B cell (primary cell): ENCODE measurements around the gene RSPO4. TPM values are rescaled to one million over a fixed set of nuclear protein-coding genes. Genes with fewer than 3 reads are reported as not detected.

Experiments used
- ATAC-seq: fragments of 200-7000 bp; cut with Tn5 transposase; one replicate; pipeline ENCODE4 v1.10.0; 2021; ENCODE audit warnings: low read depth, mild to moderate bottlenecking, moderate number of reproducible peaks, moderate library complexity
- CTCF ChIA-PET: fragments of 350-600 bp; sonication (Branson Sonifier 250); formaldehyde crosslinking; loops from one replicate; lab custom pipeline; 2021; ENCODE audit warnings: antibody characterized with exemption, inconsistent platforms; lab: Charles Lee
- POLR2A ChIA-PET: fragments of 350-600 bp; sonication (Branson Sonifier 250); formaldehyde crosslinking; loops from one replicate; lab custom pipeline; 2021; ENCODE audit warnings: antibody characterized with exemption; lab: Charles Lee
- DNase-seq: peaks from one replicate; pipeline ENCODE4 v3.0.0; 2013
- H2AFZ ChIP-seq: 2 replicates; pipeline ENCODE4 v1.6.1; 2012; ENCODE audit warnings: mild to moderate bottlenecking, low read depth, low read length; ENCODE audit not compliant: insufficient read depth, poor library complexity, severe bottlenecking
- H3K27ac ChIP-seq, 2 donors: 1 replicate in 1 of 2; 2 replicates in 1 of 2; pipeline ENCODE4 v1.5.1; 2012 to 2013; ENCODE audit warnings: low read length in 2 of 2, mild to moderate bottlenecking in 2 of 2, moderate library complexity in 1 of 2
- H3K27me3 ChIP-seq, 4 experiments: fragments of 200-600 bp in 1 of 4; sonication (generic) in 1 of 4; replicated peaks in 1 of 4; 1 replicate in 2 of 4; 2 replicates in 2 of 4; pipeline versions ENCODE4 v1.6.1 to v1.7.0; 2013 to 2016; ENCODE audit warnings: low read length in 3 of 4, mild to moderate bottlenecking in 2 of 4, mixed read lengths in 1 of 4, moderate library complexity in 1 of 4; ENCODE audit not compliant: insufficient read depth in 4 of 4, control insufficient read depth in 3 of 4; ENCODE audit errors: control extremely low read depth in 1 of 4
- H3K36me3 ChIP-seq, 2 experiments: replicated peaks in 1 of 2; 1 replicate in 1 of 2; 2 replicates in 1 of 2; pipeline versions ENCODE4 v1.6.1 to v1.7.1; 2013; ENCODE audit warnings: low read length in 1 of 2; ENCODE audit not compliant: insufficient read depth in 2 of 2, control insufficient read depth in 1 of 2; ENCODE audit errors: control extremely low read depth in 1 of 2, extremely low read depth in 1 of 2
- H3K4me1 ChIP-seq, 2 donors: fragments of 200-600 bp in 1 of 2; sonication (generic) in 1 of 2; 1 replicate in 1 of 2; 2 replicates in 1 of 2; pipeline versions ENCODE4 v1.5.1 to v1.6.1; 2013 to 2017; ENCODE audit warnings: low read length in 2 of 2; ENCODE audit not compliant: control insufficient read depth in 2 of 2, insufficient read depth in 2 of 2
- H3K4me2 ChIP-seq: replicated peaks from 2 replicates; pipeline ENCODE3; 2012; ENCODE audit warnings: mild to moderate bottlenecking, low read depth, low read length; ENCODE audit not compliant: poor library complexity, severe bottlenecking
- H3K4me3 ChIP-seq, 5 experiments: fragments of 200-600 bp in 1 of 5; sonication (generic) in 1 of 5; 1 replicate in 3 of 5; 2 replicates in 2 of 5; pipeline versions ENCODE4 v1.5.1 to v1.7.0; 2011 to 2016; ENCODE audit warnings: low read length in 4 of 5, mild to moderate bottlenecking in 4 of 5, low read depth in 2 of 5, control low read depth in 1 of 5, moderate library complexity in 1 of 5; ENCODE audit not compliant: insufficient read depth in 1 of 5; ENCODE audit errors: control extremely low read depth in 1 of 5, extremely low read depth in 1 of 5
- H3K79me2 ChIP-seq: fragments of 200-600 bp; sonication (generic); one replicate; pipeline ENCODE4 v1.6.0; 2016; ENCODE audit warnings: low read length; ENCODE audit not compliant: control insufficient read depth, insufficient read depth
- H3K9ac ChIP-seq: fragments of 200-600 bp; sonication (generic); 2 replicates; pipeline ENCODE4 v1.6.1; 2017; ENCODE audit warnings: mild to moderate bottlenecking, low read length, moderate library complexity
- H3K9me3 ChIP-seq, 3 donors: one replicate each; pipeline versions ENCODE4 v1.6.1 to v1.7.1; 2013; ENCODE audit warnings: low read length in 2 of 3; ENCODE audit not compliant: control insufficient read depth in 2 of 3, insufficient read depth in 1 of 3; ENCODE audit errors: control extremely low read depth in 1 of 3
- H4K20me1 ChIP-seq: 2 replicates; pipeline ENCODE4 v1.6.0; 2012; ENCODE audit warnings: mild to moderate bottlenecking, low read length; ENCODE audit not compliant: insufficient read depth, control insufficient read depth, poor library complexity, severe bottlenecking
- H3K27ac Mint-ChIP-seq: one replicate; pipeline ENCODE4 v1.8.0; 2021; ENCODE audit warnings: mixed read lengths
- H3K27me3 Mint-ChIP-seq: one replicate; pipeline ENCODE4 v1.8.0; 2021; ENCODE audit warnings: mixed read lengths
- H3K4me1 Mint-ChIP-seq: one replicate; pipeline ENCODE4 v1.8.0; 2021; ENCODE audit warnings: mixed read lengths
- H3K4me3 Mint-ChIP-seq: one replicate; pipeline ENCODE4 v1.8.0; 2021; ENCODE audit warnings: mixed read lengths
- H3K9me3 Mint-ChIP-seq: one replicate; pipeline ENCODE4 v1.8.0; 2022; ENCODE audit warnings: mixed read lengths; ENCODE audit not compliant: insufficient read depth
- CTCF ChIP-seq: fragments of 200-600 bp; IDR thresholded peaks from one replicate; pipeline ENCODE4 v1.8.0; 2022; ENCODE audit warnings: antibody characterized with exemption, mild to moderate bottlenecking
- EZH2 ChIP-seq: IDR thresholded peaks from 2 replicates; pipeline ENCODE4 v1.6.1; 2012; ENCODE audit warnings: borderline replicate concordance, low read depth, mild to moderate bottlenecking, moderate library complexity, low read length; ENCODE audit not compliant: insufficient read depth, poor library complexity, severe bottlenecking
- WGBS: methylation state at CpG from one replicate; pipeline ENCODE4 v1.1.5; 2013; ENCODE audit warnings: missing lambda C conversion rate; ENCODE audit not compliant: insufficient coverage; 5-methylcytosine and 5-hydroxymethylcytosine counted together
- intact Hi-C: fragments of 100-400 bp; cut with micrococcal nuclease; formaldehyde crosslinking; loops from one replicate; pipeline ENCODE4 v1.10.0; 2022
- polyA plus RNA-seq: library from polyadenylated mRNA; depleted of rRNA; stranded (reverse); fragments of >200 nt; gene quantifications from 2 replicates; pipeline ENCODE4 v1.2.3, GENCODE V29; 2012
- total RNA-seq, 2 donors: library from RNA; stranded (reverse); fragments of 120-200 nt in 1 of 2; gene quantifications; 1 replicate in 1 of 2; 2 replicates in 1 of 2; pipeline versions ENCODE4 v1.2.3 to v1.2.4, GENCODE V29; 2013 to 2022

The RSPO4 gene
- total and polyA plus RNA-seq, 2 donors (not counting 1 experiment from before 2014, with no cell fraction given), result 0.04 to 0.37 TPM

DNA sequence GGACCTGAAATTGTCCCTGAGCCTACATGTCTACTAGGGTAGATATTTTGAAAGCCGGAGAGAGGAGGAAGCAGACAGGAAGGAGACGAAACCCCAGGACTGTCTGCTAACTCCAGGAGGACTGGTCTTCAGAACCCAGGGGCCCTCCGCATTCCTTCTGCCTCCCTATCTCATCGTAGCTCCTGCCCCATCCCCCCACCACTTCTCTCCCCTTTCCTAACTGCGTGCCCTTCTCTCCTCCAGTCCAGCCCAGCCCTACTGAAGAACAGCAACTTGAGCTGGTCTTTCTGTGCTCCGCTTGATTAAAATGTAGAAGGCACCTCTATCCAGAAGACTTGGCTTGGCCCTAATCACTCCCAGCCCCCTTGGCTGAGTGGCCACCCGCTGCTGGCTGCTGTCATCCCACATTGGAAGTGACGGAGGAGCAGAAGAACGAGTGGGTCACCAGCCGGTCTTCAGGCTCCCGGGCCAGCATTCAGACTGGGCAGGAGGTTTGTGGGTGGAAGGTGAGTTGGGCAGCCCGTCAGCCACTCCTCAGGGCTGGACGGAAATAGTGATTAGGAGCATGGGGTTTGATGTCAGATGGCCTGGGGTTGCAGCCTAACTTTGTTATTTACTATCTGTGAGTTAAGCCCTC lies 57.2 kb downstream of the RSPO4 start:
- WGBS, result 88% methylated on average over 13 of the region's 13 CpGs
- H3K36me3 ChIP-seq, result no peaks in the 10 kb centered on the region
- ChIA-PET CTCF (interaction anchor here (1.9 kb wide), 1 partner anchor 11 kb away, joined by 5 read pairs; no protein-coding TSS in a partner anchor), POLR2A (no interaction called here)
- no peaks in the 10 kb centered on the region for H3K4me1 Mint-ChIP-seq
- H3K27me3 ChIP-seq, result peaks cover 0 to 2% (median 0%) of the 10 kb centered on the region in 4 experiments
- no peak for TF ChIP-seq EZH2
- no peaks in the 10 kb centered on the region for H4K20me1 ChIP-seq
- H3K4me2 ChIP-seq, result no peak overlapping the region
- H3K4me1 ChIP-seq, result no peaks in the 10 kb centered on the region
- no peaks in the 10 kb centered on the region for H3K79me2 ChIP-seq
- no peak overlapping the region for H3K9ac ChIP-seq
- no peak overlapping the region for H2AFZ ChIP-seq
- peaks cover 28% of the 10 kb centered on the region for H3K27me3 Mint-ChIP-seq
- no peak for ATAC-seq
- H3K27ac Mint-ChIP-seq, result no peak overlapping the region
- no peak overlapping the region for H3K4me3 ChIP-seq
- intact Hi-C loops, result no loop called here
- no peak overlapping the region for H3K27ac ChIP-seq
- DNase-seq, result no peak
- no peak overlapping the region for H3K4me3 Mint-ChIP-seq
- H3K9me3 ChIP-seq, result peaks cover 0 to 4% (median 0%) of the 10 kb centered on the region in 3 donors
- H3K9me3 Mint-ChIP-seq, result no peaks in the 10 kb centered on the region

DNA sequence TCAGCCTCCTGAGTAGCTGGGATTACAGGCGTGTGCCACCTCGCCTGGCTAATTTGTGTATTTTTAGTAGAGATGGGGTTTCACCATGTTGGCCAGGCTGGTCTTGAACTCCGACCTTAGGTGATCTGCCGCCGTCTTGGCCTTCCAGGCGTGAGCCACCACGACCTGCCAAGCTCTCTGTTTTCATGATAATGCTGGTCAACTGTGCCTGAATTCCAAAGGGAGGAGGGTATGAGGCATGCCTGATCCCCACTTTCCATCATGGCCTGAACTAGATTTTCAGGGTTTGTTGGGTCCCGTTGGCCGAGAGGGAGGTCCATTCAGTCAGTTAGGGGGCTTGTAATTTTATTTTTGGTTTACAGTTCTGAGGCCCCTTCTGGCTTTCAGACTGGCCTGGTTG lies 58.0 kb downstream of the RSPO4 start:
- WGBS, result 97% methylated on average over 8 of the region's 9 CpGs

More for the DNA sequence above, 58.0 kb downstream of the RSPO4 start:
- ChIA-PET POLR2A (no interaction called here), CTCF (no interaction called here)
- Mint-ChIP-seq H3K27me3 (peaks cover 20% of the 10 kb centered on the region), H3K9me3 (no peaks in the 10 kb centered on the region), H3K4me3 (no peak overlapping the region), H3K27ac (no peak overlapping the region), H3K4me1 (no peaks in the 10 kb centered on the region)
- Histone ChIP-seq H3K27me3 (peaks cover 0 to 2% (median 0%) of the 10 kb centered on the region in 4 experiments), H3K4me3 (no peak overlapping the region), H3K79me2 (no peaks in the 10 kb centered on the region), H3K9me3 (no peaks in the 10 kb centered on the region), H3K4me2 (no peak overlapping the region), H3K36me3 (no peaks in the 10 kb centered on the region), H3K4me1 (no peaks in the 10 kb centered on the region), H2AFZ (no peak overlapping the region), H3K9ac (no peak overlapping the region), H3K27ac (no peak overlapping the region), H4K20me1 (no peaks in the 10 kb centered on the region)
- intact Hi-C loops, result no loop called here
- DNase-seq (no peak), ATAC-seq (no peak)
- TF ChIP-seq CTCF (no peak), EZH2 (no peak)
